ENCODE measurements around the gene PSPN.

The PSPN gene

DNA sequence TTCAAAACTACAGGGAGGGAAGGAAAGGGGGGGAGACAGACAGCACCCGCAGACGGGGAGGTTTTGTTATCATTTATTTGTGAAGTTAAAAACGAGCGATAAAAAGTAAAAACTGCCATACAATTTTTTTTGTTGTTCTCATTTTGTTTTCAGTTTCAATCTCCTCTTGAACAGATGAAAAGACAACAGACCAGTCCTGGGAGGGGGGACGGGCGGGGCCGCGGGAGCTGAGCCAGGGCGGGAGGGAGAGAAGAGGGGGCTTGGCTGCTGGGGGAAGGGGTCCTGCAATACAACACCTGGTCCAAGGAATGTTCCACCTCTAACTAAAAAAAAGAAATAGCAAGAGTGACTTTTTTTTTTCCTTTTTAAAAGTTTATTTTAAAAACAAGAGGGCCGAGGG is 37.6 kb upstream of the PSPN start:
- H3K4me3 ChIP-seq (ENCODE audit: low read depth, low read length): no peak overlapping the region
- no peak for DNase-seq (ENCODE audit: low read depth)
- TF ChIP-seq, protein P1, sequence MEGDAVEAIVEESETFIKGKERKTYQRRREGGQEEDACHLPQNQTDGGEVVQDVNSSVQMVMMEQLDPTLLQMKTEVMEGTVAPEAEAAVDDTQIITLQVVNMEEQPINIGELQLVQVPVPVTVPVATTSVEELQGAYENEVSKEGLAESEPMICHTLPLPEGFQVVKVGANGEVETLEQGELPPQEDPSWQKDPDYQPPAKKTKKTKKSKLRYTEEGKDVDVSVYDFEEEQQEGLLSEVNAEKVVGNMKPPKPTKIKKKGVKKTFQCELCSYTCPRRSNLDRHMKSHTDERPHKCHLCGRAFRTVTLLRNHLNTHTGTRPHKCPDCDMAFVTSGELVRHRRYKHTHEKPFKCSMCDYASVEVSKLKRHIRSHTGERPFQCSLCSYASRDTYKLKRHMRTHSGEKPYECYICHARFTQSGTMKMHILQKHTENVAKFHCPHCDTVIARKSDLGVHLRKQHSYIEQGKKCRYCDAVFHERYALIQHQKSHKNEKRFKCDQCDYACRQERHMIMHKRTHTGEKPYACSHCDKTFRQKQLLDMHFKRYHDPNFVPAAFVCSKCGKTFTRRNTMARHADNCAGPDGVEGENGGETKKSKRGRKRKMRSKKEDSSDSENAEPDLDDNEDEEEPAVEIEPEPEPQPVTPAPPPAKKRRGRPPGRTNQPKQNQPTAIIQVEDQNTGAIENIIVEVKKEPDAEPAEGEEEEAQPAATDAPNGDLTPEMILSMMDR (IDR thresholded peaks at IDR 0.05; ENCODE audit: low read depth, low read length, missing control alignments): no peak

DNA sequence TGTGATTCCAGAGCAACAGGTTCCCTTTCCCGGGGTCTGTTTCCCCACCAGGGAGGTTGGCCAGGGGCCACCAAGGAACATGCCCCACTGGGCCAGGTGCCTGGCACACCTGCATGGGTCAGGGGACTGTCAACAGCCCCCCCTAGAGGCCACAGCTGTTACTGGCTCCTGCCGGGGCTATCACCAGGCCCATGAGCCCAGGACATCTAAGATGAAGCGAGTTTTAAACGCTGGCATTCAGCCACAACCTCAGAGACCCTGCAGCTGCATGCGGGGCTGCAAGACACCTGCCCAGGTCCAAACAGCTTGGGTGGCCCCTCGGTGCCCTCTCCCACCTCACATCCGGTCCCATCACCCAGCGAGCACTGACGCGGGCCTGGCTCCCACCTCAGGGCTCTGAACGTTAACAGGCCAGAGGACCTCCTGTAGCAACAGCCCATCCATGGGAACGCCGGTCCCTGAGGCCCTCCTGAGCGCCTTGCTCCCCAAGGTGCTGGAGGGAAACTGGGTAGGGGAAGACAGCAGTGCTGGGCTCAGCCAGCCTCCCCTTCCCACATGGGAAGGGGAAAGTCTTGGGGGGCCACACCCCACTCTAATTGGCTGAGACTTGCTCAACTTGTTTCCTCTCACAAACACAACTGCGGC is 36.8 kb upstream of the PSPN start:
- TF ChIP-seq, protein P1 (IDR thresholded peaks at IDR 0.05; ENCODE audit: low read depth, low read length, missing control alignments): peak; percentile 75
- no peak for DNase-seq (ENCODE audit: low read depth)

DNA sequence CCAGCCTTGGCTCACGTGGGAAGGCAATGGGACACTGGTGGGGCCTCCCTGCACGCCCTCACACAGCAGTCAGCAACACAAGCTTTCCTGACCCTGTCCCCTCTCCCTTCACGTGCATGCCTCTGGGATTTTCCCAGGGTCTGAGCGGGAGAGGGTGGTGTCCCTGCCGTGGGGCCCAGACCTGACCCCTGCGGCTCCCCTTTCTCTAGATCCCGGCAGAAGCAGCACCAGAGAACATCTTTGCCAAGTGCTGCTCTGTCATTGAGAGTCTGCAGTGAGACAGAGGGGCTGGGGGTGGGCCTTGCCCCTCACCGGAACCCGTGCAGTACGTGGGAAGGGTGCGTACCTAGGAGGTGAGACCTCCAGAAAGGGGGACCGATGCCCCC is 36.3 kb upstream of the PSPN start:
- TF ChIP-seq, protein P1 (IDR thresholded peaks at IDR 0.05; ENCODE audit: low read depth, low read length, missing control alignments): no peak
- H3K4me3 ChIP-seq (ENCODE audit: low read depth, low read length): no peak overlapping the region
- DNase-seq (ENCODE audit: low read depth): no peak

More for the DNA sequence above, 36.8 kb upstream of the PSPN start:
- no peak overlapping the region for H3K4me3 ChIP-seq (ENCODE audit: low read depth, low read length)

DNA sequence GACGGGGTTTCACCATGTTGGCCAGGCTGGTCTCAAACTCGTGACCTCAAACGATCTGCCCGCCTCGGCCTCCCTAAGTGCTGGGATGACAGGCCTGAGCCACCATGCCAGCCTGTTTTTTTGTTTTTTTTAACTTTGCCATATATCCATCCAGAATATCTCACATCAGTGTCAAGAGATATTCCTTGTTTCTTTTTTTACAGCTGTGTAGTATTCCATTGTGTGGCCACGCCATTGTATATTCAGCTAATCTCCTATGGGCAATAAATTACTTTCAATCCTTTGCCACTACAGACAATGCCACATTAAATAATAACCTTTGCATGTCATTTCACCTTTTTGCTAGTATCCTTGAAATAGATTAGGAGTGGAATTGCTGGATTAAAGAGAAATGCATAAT is 33.6 kb upstream of the PSPN start:
- H3K4me3 ChIP-seq (ENCODE audit: low read depth, low read length): no peak overlapping the region
- TF ChIP-seq, protein P1 (IDR thresholded peaks at IDR 0.05; ENCODE audit: low read depth, low read length, missing control alignments): no peak
- DNase-seq (ENCODE audit: low read depth): no peak

DNA sequence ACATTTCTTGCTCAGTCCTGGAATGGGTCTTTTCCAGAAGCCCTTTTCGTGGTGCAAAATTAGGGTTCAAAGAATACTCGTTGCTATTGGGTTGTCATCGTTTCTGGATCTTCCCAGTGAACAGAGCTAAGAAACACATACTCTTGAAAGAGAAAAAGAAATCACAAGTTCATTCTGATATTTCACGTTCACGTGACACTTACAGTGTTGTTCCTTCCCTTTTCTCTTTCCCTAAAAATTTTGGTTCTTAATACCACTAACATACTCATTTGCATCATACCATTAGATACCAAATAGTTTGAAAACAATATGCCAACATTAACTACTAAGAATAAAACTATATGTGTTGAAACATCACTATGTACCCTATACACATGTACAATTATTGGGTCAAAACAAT is 30.7 kb upstream of the PSPN start:
- DNase-seq (ENCODE audit: low read depth): no peak

DNA sequence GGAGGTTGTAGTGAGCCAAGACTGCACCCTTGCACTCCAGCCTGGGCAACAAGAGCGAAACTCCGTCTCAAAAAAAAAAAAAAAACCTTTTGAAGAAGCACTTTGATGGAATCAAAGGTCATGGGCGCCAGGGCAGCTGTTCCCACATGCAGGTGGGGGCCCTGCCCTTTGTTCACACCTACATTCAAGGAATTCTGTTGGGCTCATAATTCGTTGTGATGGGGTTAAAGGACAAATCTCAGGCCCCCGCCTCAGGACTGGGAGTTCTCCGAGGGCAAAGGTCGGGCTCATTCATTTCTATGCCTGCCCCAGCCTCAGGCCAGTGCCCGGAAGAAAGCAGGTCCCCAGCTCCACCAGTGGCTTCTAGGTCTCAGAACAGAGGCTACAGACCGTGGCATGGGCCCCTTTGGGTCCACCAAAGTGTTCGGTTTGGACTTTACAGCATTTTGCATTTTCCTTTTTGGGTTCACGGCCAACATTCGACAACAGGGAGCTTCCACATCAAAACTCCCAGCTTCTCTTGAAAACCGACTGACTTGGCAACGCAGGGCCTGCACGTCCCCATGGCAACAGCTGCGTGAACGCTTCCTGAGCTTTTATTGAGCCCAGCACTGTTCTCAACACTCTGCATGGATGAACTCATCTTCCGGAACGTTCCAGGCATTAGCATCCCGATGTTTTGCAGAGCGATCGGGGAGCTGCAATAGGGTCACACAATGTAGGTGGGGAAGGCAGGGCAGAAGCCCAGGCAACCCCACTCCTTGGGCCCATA is 27.3 kb upstream of the PSPN start:
- H3K4me3 ChIP-seq (ENCODE audit: low read depth, low read length): no peak overlapping the region
- TF ChIP-seq, protein P1 (IDR thresholded peaks at IDR 0.05; ENCODE audit: low read depth, low read length, missing control alignments): no peak
- DNase-seq (ENCODE audit: low read depth): no peak

More for the DNA sequence above, 30.7 kb upstream of the PSPN start:
- TF ChIP-seq, protein P1 (IDR thresholded peaks at IDR 0.05; ENCODE audit: low read depth, low read length, missing control alignments): no peak
- H3K4me3 ChIP-seq (ENCODE audit: low read depth, low read length): no peak overlapping the region

Measured in GM12864 (cell line).